AG10803 (cell line): Measurements from ENCODE around the gene RNF183.
A peak's percentile ranks its signal among the peaks of the same experiment; 100 is the strongest.

Source experiments
- DNase-seq: peaks from one replicate; pipeline ENCODE4 v3.0.0; 2010; ENCODE audit warnings: low read depth
- H3K4me3 ChIP-seq: 2 replicates; pipeline ENCODE4 v1.5.1; 2011; ENCODE audit warnings: mild to moderate bottlenecking, low read length, control low read depth
- CTCF ChIP-seq: conservative IDR thresholded peaks from 2 replicates; pipeline ENCODE4 v1.5.1; 2011; ENCODE audit warnings: mild to moderate bottlenecking, low read length, control low read depth, inconsistent platforms

Gene RNF183

GRCh38 chr9:113349066-113349444, 45.9 kb upstream of the RNF183 start:
- H3K4me3 ChIP-seq, result no peak overlapping the region
- TF ChIP-seq CTCF, result no peak
- DNase-seq, result no peak

- no peak for DNase-seq
Observed at GRCh38 chr9:113348437-113348836, 45.3 kb upstream of the RNF183 start.

GRCh38 chr9:113345671-113346070, 42.5 kb upstream of the RNF183 start:
- TF ChIP-seq CTCF, result no peak
- DNase-seq, result no peak
- H3K4me3 ChIP-seq, result no peak overlapping the region

More at GRCh38 chr9:113348437-113348836, 45.3 kb upstream of the RNF183 start:
- no peak for TF ChIP-seq CTCF
- H3K4me3 ChIP-seq, result no peak overlapping the region

- H3K4me3 ChIP-seq, result no peak overlapping the region
- no peak for TF ChIP-seq CTCF
- DNase-seq, result no peak
Observed at GRCh38 chr9:113345190-113345589, 42.0 kb upstream of the RNF183 start.

- no peak for TF ChIP-seq CTCF
- no peak overlapping the region for H3K4me3 ChIP-seq
- peak; percentile 35 for DNase-seq
Observed at GRCh38 chr9:113343732-113344231, 40.6 kb upstream of the RNF183 start.

- TF ChIP-seq CTCF, result no peak
- no peak overlapping the region for H3K4me3 ChIP-seq
- no peak for DNase-seq
Observed at GRCh38 chr9:113341712-113342410, 38.7 kb upstream of the RNF183 start.

- no peak for TF ChIP-seq CTCF
- DNase-seq, result peak; percentile 89
- H3K4me3 ChIP-seq, result peak within 1 kb of the TSS; percentile 94
Observed at GRCh38 chr9:113340011-113340699, 37.0 kb upstream of the RNF183 start, which contains the start of gene WDR31. WDR31 (minus strand) TSS chr9:113340275; CDS start chr9:113332022, 8,253 bp downstream.
